Vagina (tissue), 2 donors: ENCODE results near the gene LSM6.

Source experiments
- CTCF ChIP-seq, 3 experiments: fragments of 450-650 bp in 2 of 3; fragments of 200-600 bp in 1 of 3; sonication (generic) in 1 of 3; IDR thresholded peaks; one replicate each; pipeline ENCODE4 v1.5.1; 2017 to 2019; ENCODE audit warnings: antibody characterized with exemption in 3 of 3, mild to moderate bottlenecking in 2 of 3, moderate library complexity in 2 of 3
- POLR2A ChIP-seq, 2 donors: fragments of 450-650 bp; IDR thresholded peaks; one replicate each; pipeline ENCODE4 v1.6.1; 2017; ENCODE audit warnings: antibody characterized with exemption in 2 of 2, mild to moderate bottlenecking in 2 of 2, moderate library complexity in 2 of 2
- POLR2AphosphoS5 ChIP-seq, 2 donors: sonication (generic); formaldehyde crosslinking; IDR thresholded peaks; one replicate each; pipeline ENCODE4 v1.9.0; 2017; ENCODE audit warnings: antibody characterized with exemption in 2 of 2, mild to moderate bottlenecking in 2 of 2, low read depth in 1 of 2; ENCODE audit not compliant: insufficient read depth in 1 of 2

- TF ChIP-seq CTCF (IDR thresholded peaks at IDR 0.05) (no peak), POLR2AphosphoS5 (IDR thresholded peaks at IDR 0.05; ENCODE audit: insufficient read depth in 1 of 2, low read depth in 1 of 2) (no peak), POLR2A (IDR thresholded peaks at IDR 0.05) (no peak)
Observed at GRCh38 chr4:146165840-146166239, 9.7 kb upstream of the LSM6 start.
